Calu3 (cell line): ENCODE measurements around the gene GGT7. TPM values are rescaled to one million over a fixed set of nuclear protein-coding genes. Genes with fewer than 3 reads are reported as not detected.
"Not testable (repeated sequence)": the region's sequence is repeated elsewhere in the genome, so short reads cannot be mapped to it uniquely, and the experiment has no call there.

Source experiments
- BruUV-seq: library from RNA; stranded (reverse); fragments of 400-500 nt; replicated peaks from 2 replicates; lab custom pipeline; 2021; lab: Mats Ljungman, UMichigan
- CTCF ChIA-PET: fragments of 300-600 bp; sonication (Branson Sonifier 250); formaldehyde crosslinking; loops from one replicate; lab custom pipeline; 2022; ENCODE audit warnings: antibody characterized with exemption; lab: Charles Lee
- DNase-seq: peaks from one replicate; pipeline ENCODE4 v3.0.0; 2022
- H3K27ac Mint-ChIP-seq: one replicate; pipeline ENCODE4 v1.8.0; 2022; ENCODE audit warnings: mixed read lengths; ENCODE audit not compliant: unreplicated experiment
- H3K27me3 Mint-ChIP-seq: one replicate; pipeline ENCODE4 v1.8.0; 2022; ENCODE audit warnings: mixed read lengths; ENCODE audit not compliant: unreplicated experiment
- H3K36me3 Mint-ChIP-seq: one replicate; pipeline ENCODE4 v1.8.0; 2022; ENCODE audit warnings: mild to moderate bottlenecking, moderate library complexity, mixed read lengths; ENCODE audit not compliant: insufficient read depth, unreplicated experiment
- H3K4me1 Mint-ChIP-seq: one replicate; pipeline ENCODE4 v1.8.0; 2022; ENCODE audit warnings: mild to moderate bottlenecking, low read depth, mixed read lengths; ENCODE audit not compliant: unreplicated experiment
- H3K4me3 Mint-ChIP-seq: one replicate; pipeline ENCODE4 v1.8.0; 2022; ENCODE audit warnings: mild to moderate bottlenecking, low read depth, moderate library complexity, mixed read lengths; ENCODE audit not compliant: unreplicated experiment
- H3K9me3 Mint-ChIP-seq: one replicate; pipeline ENCODE4 v1.8.0; 2022; ENCODE audit warnings: low read depth, mixed read lengths; ENCODE audit not compliant: unreplicated experiment
- CTCF ChIP-seq: fragments of 200-600 bp; IDR thresholded peaks from one replicate; pipeline ENCODE4 v1.8.0; 2022; ENCODE audit warnings: antibody characterized with exemption; ENCODE audit not compliant: unreplicated experiment
- intact Hi-C: fragments of 100-400 bp; cut with micrococcal nuclease; formaldehyde crosslinking; loops from one replicate; pipeline ENCODE4 v1.10.0; 2022; ENCODE audit not compliant: unreplicated experiment
- total RNA-seq: library from RNA; stranded (reverse); gene quantifications from 2 replicates; pipeline ENCODE4 v1.2.3, GENCODE V29; 2022

GGT7 gene
- total RNA-seq, 1 experiment from 2014 or later: 16.2 TPM

- no peak for TF ChIP-seq CTCF
- no peak for DNase-seq
- no TSS peak for BruUV-seq
- no peaks in the 10 kb centered on the region for H3K36me3 Mint-ChIP-seq
- H3K9me3 Mint-ChIP-seq: no peaks in the 10 kb centered on the region
- no peak overlapping the region for H3K27ac Mint-ChIP-seq
- CTCF ChIA-PET: interaction anchor here (0.5 to 0.6 kb wide), 2 partner anchors 234 to 417 kb away, joined by 7 to 9 read pairs; no protein-coding TSS in a partner anchor
- peaks cover 35% of the 10 kb centered on the region for H3K4me1 Mint-ChIP-seq
- no peak overlapping the region for H3K4me3 Mint-ChIP-seq
- intact Hi-C loops: no loop called here
- no peaks in the 10 kb centered on the region for H3K27me3 Mint-ChIP-seq
Measured at GRCh38 chr20:34817801-34818200, 54.9 kb downstream of the GGT7 start.

GRCh38 chr20:34817072-34817471 lies 55.6 kb downstream of the GGT7 start:
- BruUV-seq: no TSS peak
- CTCF ChIA-PET: no interaction called here
- peaks cover 28% of the 10 kb centered on the region for H3K4me1 Mint-ChIP-seq

GRCh38 chr20:34815636-34816035 lies 57.0 kb downstream of the GGT7 start:
- no peaks in the 10 kb centered on the region for H3K36me3 Mint-ChIP-seq
- no peak for DNase-seq
- no peak overlapping the region for H3K4me3 Mint-ChIP-seq
- no peaks in the 10 kb centered on the region for H3K27me3 Mint-ChIP-seq
- no TSS peak for BruUV-seq
- no peak for TF ChIP-seq CTCF
- CTCF ChIA-PET: no interaction called here
- H3K27ac Mint-ChIP-seq: no peak overlapping the region
- H3K4me1 Mint-ChIP-seq: peaks cover 15% of the 10 kb centered on the region
- intact Hi-C loops: no loop called here
- H3K9me3 Mint-ChIP-seq: no peaks in the 10 kb centered on the region

More at GRCh38 chr20:34817072-34817471, 55.6 kb downstream of the GGT7 start:
- no peaks in the 10 kb centered on the region for H3K9me3 Mint-ChIP-seq
- TF ChIP-seq CTCF: no peak
- no peaks in the 10 kb centered on the region for H3K27me3 Mint-ChIP-seq
- intact Hi-C loops: no loop called here
- H3K4me3 Mint-ChIP-seq: no peak overlapping the region
- no peak for DNase-seq
- no peak overlapping the region for H3K27ac Mint-ChIP-seq
- H3K36me3 Mint-ChIP-seq: no peaks in the 10 kb centered on the region

- H3K27ac Mint-ChIP-seq: no peak overlapping the region
- intact Hi-C loops: no loop called here
Measured at GRCh38 chr20:34808583-34808982, 64.1 kb downstream of the GGT7 start.

GRCh38 chr20:34807944-34808465 lies 64.7 kb downstream of the GGT7 start:
- CTCF ChIA-PET, H3K27ac Mint-ChIP-seq, H3K36me3 Mint-ChIP-seq, BruUV-seq, H3K4me1 Mint-ChIP-seq, DNase-seq, H3K4me3 Mint-ChIP-seq, intact Hi-C loops, H3K27me3 Mint-ChIP-seq, H3K9me3 Mint-ChIP-seq: not testable (repeated sequence)

More at GRCh38 chr20:34808583-34808982, 64.1 kb downstream of the GGT7 start:
- CTCF ChIA-PET: no interaction called here
- DNase-seq: no peak
- Mint-ChIP-seq H3K27me3 (no peaks in the 10 kb centered on the region), H3K9me3 (no peaks in the 10 kb centered on the region), H3K4me1 (no peaks in the 10 kb centered on the region), H3K4me3 (no peak overlapping the region), H3K36me3 (no peaks in the 10 kb centered on the region)
- BruUV-seq: no TSS peak
- TF ChIP-seq CTCF: no peak
